Mesendoderm (in vitro differentiated cells): ENCODE measurements around the gene KPNA3.

ENCODE experiments used
- DNase-seq: peaks from one replicate; pipeline ENCODE4 v3.0.0; 2013
- H2AK5ac ChIP-seq: 2 replicates; pipeline ENCODE4 v1.6.1; 2013; ENCODE audit warnings: low read length, inconsistent platforms
- H2BK120ac ChIP-seq: 2 replicates; pipeline ENCODE4 v1.6.1; 2013; ENCODE audit warnings: low read depth, mild to moderate bottlenecking, low read length, moderate library complexity, mixed read lengths
- H2BK15ac ChIP-seq: replicated peaks from 2 replicates; pipeline ENCODE4 v1.6.1; 2013; ENCODE audit warnings: low read depth, mild to moderate bottlenecking, moderate library complexity
- H2BK5ac ChIP-seq: 2 replicates; pipeline ENCODE4 v1.6.1; 2013; ENCODE audit warnings: low read length, inconsistent platforms
- H3K18ac ChIP-seq: 2 replicates; pipeline ENCODE4 v1.6.1; 2013; ENCODE audit warnings: mild to moderate bottlenecking, low read length, mixed read lengths
- H3K23ac ChIP-seq: one replicate; pipeline ENCODE4 v1.6.1; 2013; ENCODE audit warnings: low read length
- H3K27ac ChIP-seq: 2 replicates; pipeline ENCODE4 v1.5.1; 2013; ENCODE audit warnings: low read depth, mild to moderate bottlenecking, inconsistent platforms, low read length, moderate library complexity
- H3K27me3 ChIP-seq: 2 replicates; pipeline ENCODE4 v1.6.1; 2013; ENCODE audit warnings: low read length, control low read depth, mild to moderate bottlenecking, inconsistent platforms; ENCODE audit not compliant: insufficient read depth, poor library complexity
- H3K36me3 ChIP-seq: 2 replicates; pipeline ENCODE4 v1.6.1; 2013; ENCODE audit warnings: low read length, inconsistent platforms; ENCODE audit not compliant: control insufficient read depth, insufficient read depth
- H3K4ac ChIP-seq: one replicate; pipeline ENCODE4 v1.6.1; 2013; ENCODE audit warnings: low read depth, mild to moderate bottlenecking, low read length, moderate library complexity
- H3K4me1 ChIP-seq: 2 replicates; pipeline ENCODE4 v1.6.1; 2013; ENCODE audit warnings: low read depth, low read length, inconsistent platforms; ENCODE audit not compliant: control insufficient read depth
- H3K4me2 ChIP-seq: 2 replicates; pipeline ENCODE4 v1.6.1; 2013; ENCODE audit warnings: low read length
- H3K4me3 ChIP-seq: 2 replicates; pipeline ENCODE4 v1.5.1; 2013; ENCODE audit warnings: mild to moderate bottlenecking, low read length
- H3K56ac ChIP-seq: one replicate; pipeline ENCODE4 v1.6.1; 2013; ENCODE audit warnings: low read length
- H3K79me1 ChIP-seq: 2 replicates; pipeline ENCODE4 v1.6.1; 2013; ENCODE audit warnings: low read length, inconsistent platforms
- H3K79me2 ChIP-seq: 2 replicates; pipeline ENCODE4 v1.6.1; 2013; ENCODE audit warnings: mild to moderate bottlenecking, low read length; ENCODE audit not compliant: control insufficient read depth, insufficient read depth
- H3K9ac ChIP-seq: 2 replicates; pipeline ENCODE4 v1.6.1; 2013; ENCODE audit warnings: low read length, inconsistent platforms
- H4K5ac ChIP-seq: one replicate; pipeline ENCODE4 v1.6.1; 2013; ENCODE audit warnings: low read length
- H4K8ac ChIP-seq: one replicate; pipeline ENCODE4 v1.6.1; 2013; ENCODE audit warnings: low read depth, mild to moderate bottlenecking, control low read depth, low read length, moderate library complexity
- WGBS: extraction: QIAGEN DNeasy Blood & Tissue Kit; methylation state at CpG from one replicate; pipeline ENCODE4 v1.1.7; 2013; ENCODE audit warnings: low lambda C conversion rate, missing lambda C conversion rate; ENCODE audit not compliant: insufficient coverage; ENCODE audit errors: extremely low coverage; 5-methylcytosine and 5-hydroxymethylcytosine counted together

KPNA3 gene

DNA sequence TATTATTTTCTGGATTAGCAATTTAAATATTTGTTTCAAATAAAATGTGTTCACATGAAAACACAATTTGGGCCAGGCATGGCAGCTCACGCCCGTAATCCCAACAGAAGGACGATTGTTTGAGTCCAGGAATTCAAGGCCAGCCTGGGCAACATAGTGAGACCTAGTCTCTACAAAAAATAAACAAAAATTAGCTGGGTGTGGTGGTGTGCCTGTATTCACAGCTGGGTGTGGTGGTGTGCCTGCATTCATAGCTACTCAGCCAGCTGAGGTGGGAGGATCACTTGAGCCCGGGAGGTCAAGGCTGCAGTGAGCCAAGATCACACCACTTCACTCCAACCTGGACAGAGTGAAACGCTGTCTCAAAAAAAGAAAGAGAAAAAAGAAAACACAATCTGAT, 46.4 kb downstream of the KPNA3 start:
- H2BK5ac ChIP-seq, result no peak overlapping the region
- no peaks in the 10 kb centered on the region for H3K27me3 ChIP-seq
- no peak overlapping the region for H4K5ac ChIP-seq
- H3K23ac ChIP-seq, result no peak overlapping the region
- no peak overlapping the region for H4K8ac ChIP-seq
- H3K27ac ChIP-seq, result no peak overlapping the region
- no peak overlapping the region for H3K56ac ChIP-seq
- no peak overlapping the region for H3K4ac ChIP-seq
- H3K79me2 ChIP-seq, result peaks cover 3% of the 10 kb centered on the region
- no peak overlapping the region for H3K4me2 ChIP-seq
- no peak overlapping the region for H3K9ac ChIP-seq
- no peak overlapping the region for H3K18ac ChIP-seq
- H2AK5ac ChIP-seq, result no peak overlapping the region
- DNase-seq, result no peak
- no peak overlapping the region for H3K4me3 ChIP-seq
- H3K79me1 ChIP-seq, result peaks cover 2% of the 10 kb centered on the region
- no peak overlapping the region for H2BK120ac ChIP-seq
- no peaks in the 10 kb centered on the region for H3K4me1 ChIP-seq
- no peaks in the 10 kb centered on the region for H3K36me3 ChIP-seq
- no CpG with 5 or more reads among the region's 5 CpGs for WGBS
- no peak overlapping the region for H2BK15ac ChIP-seq

- Histone ChIP-seq H3K4me3 (no peak overlapping the region), H2BK15ac (no peak overlapping the region), H3K36me3 (no peaks in the 10 kb centered on the region), H3K79me2 (no peaks in the 10 kb centered on the region), H4K8ac (no peak overlapping the region), H3K27ac (no peak overlapping the region), H3K4me2 (no peak overlapping the region), H3K9ac (no peak overlapping the region), H3K4ac (no peak overlapping the region), H3K4me1 (no peaks in the 10 kb centered on the region), H2BK120ac (no peak overlapping the region), H3K18ac (no peak overlapping the region), H3K27me3 (no peaks in the 10 kb centered on the region), H3K56ac (no peak overlapping the region), H3K79me1 (no peaks in the 10 kb centered on the region), H4K5ac (no peak overlapping the region), H2BK5ac (no peak overlapping the region), H2AK5ac (no peak overlapping the region), H3K23ac (no peak overlapping the region)
- WGBS, result no CpG with 5 or more reads among the region's 2 CpGs
- no peak for DNase-seq
These were observed 51.6 kb downstream of the KPNA3 start for GRCh38 chr13:49740870-49741269.

DNA sequence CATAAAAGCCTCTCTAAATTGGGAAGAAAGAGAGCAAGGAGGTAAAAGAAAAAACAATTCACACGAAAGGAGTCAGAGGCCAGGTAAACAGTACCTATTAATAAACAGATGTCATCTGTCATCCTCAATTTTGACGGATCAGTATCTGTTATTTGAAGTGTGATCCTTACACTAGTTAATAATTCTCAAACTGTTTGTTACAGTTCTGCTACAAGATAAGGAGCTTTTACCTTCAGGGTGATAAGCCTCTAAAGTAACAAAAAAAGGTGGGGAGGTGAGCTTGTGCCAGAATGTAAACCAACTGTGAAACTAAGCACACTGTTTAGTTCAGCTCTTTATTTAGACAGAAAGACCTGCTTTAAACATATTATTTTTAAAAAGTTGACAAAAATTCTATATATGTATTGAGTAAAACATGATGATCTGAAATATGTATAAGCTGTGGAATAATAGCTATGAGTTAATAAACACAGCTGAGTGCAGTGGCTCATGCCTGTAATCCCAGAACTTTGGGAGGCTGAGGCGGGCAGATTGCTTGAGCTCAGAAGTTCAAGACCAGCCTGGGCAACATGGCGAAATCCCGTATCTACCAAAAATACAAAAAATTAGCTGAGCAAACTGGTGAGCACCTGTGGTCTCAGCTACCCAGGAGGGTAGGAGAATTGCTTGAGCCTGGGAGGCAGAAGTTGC, 52.8 kb downstream of the KPNA3 start:
- Histone ChIP-seq H3K23ac (no peak overlapping the region), H2AK5ac (no peak overlapping the region), H3K79me1 (no peaks in the 10 kb centered on the region), H3K79me2 (no peaks in the 10 kb centered on the region), H3K56ac (no peak overlapping the region), H3K27ac (no peak overlapping the region), H3K4me3 (no peak overlapping the region), H2BK5ac (no peak overlapping the region), H3K36me3 (no peaks in the 10 kb centered on the region), H4K5ac (no peak overlapping the region), H3K18ac (no peak overlapping the region), H2BK15ac (no peak overlapping the region), H3K4ac (no peak overlapping the region), H4K8ac (no peak overlapping the region), H3K9ac (no peak overlapping the region), H3K4me1 (no peaks in the 10 kb centered on the region), H3K4me2 (no peak overlapping the region), H3K27me3 (no peaks in the 10 kb centered on the region), H2BK120ac (no peak overlapping the region)
- no peak for DNase-seq
- no CpG with 5 or more reads among the region's 5 CpGs for WGBS

GRCh38 chr13:49733181-49733951, 59.1 kb downstream of the KPNA3 start:
- Histone ChIP-seq H3K9ac (no peak overlapping the region), H3K23ac (no peak overlapping the region), H2BK120ac (no peak overlapping the region), H4K5ac (no peak overlapping the region), H3K4me1 (no peaks in the 10 kb centered on the region), H3K36me3 (no peaks in the 10 kb centered on the region), H2BK15ac (no peak overlapping the region), H2AK5ac (no peak overlapping the region), H3K4me3 (no peak overlapping the region), H3K79me2 (no peaks in the 10 kb centered on the region), H3K4me2 (no peak overlapping the region), H2BK5ac (no peak overlapping the region), H3K56ac (no peak overlapping the region), H3K18ac (no peak overlapping the region), H3K27me3 (no peaks in the 10 kb centered on the region), H3K79me1 (no peaks in the 10 kb centered on the region), H3K4ac (no peak overlapping the region), H3K27ac (no peak overlapping the region), H4K8ac (no peak overlapping the region)
- no CpG with 5 or more reads among the region's 12 CpGs for WGBS
- peak; percentile 8 for DNase-seq

DNA sequence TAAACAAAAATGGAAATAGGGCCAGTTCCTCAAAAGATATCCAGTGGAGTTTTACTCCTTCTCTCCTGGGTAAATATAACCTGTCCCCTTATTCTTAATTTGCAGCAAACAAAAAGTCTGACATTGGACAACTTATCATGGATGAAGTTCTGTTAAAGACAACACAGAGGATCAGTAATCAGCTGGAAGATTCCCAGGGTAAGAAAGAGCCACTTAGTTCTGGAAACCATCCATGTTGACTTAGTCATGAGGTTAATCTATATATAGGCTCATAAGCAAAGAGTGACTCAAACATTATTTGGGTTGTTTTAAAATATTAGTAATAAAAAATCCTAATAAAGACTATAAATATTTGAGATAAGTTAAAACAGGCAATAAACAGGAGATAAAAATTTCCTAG, 60.7 kb downstream of the KPNA3 start:
- no peak for DNase-seq
- Histone ChIP-seq H4K8ac (no peak overlapping the region), H3K56ac (no peak overlapping the region), H3K9ac (no peak overlapping the region), H3K79me2 (no peaks in the 10 kb centered on the region), H2BK120ac (no peak overlapping the region), H3K4me3 (no peak overlapping the region), H3K18ac (no peak overlapping the region), H3K79me1 (no peaks in the 10 kb centered on the region), H3K4me2 (no peak overlapping the region), H2BK5ac (no peak overlapping the region), H3K27ac (no peak overlapping the region), H3K27me3 (no peaks in the 10 kb centered on the region), H3K23ac (no peak overlapping the region), H2BK15ac (no peak overlapping the region), H4K5ac (no peak overlapping the region), H3K4ac (no peak overlapping the region), H3K36me3 (no peaks in the 10 kb centered on the region), H2AK5ac (no peak overlapping the region), H3K4me1 (no peaks in the 10 kb centered on the region)
